ENCODE data around the gene TUBGCP2. TPM values are rescaled to one million over a fixed set of nuclear protein-coding genes. Genes with fewer than 3 reads are reported as not detected.

Gene TUBGCP2
- 32.0 to 44.5 TPM (median 43.6 TPM) in 5 replicates for total RNA-seq (2022; extraction: Qiagen RNA extraction; ENCODE audit: low read depth)

DNA sequence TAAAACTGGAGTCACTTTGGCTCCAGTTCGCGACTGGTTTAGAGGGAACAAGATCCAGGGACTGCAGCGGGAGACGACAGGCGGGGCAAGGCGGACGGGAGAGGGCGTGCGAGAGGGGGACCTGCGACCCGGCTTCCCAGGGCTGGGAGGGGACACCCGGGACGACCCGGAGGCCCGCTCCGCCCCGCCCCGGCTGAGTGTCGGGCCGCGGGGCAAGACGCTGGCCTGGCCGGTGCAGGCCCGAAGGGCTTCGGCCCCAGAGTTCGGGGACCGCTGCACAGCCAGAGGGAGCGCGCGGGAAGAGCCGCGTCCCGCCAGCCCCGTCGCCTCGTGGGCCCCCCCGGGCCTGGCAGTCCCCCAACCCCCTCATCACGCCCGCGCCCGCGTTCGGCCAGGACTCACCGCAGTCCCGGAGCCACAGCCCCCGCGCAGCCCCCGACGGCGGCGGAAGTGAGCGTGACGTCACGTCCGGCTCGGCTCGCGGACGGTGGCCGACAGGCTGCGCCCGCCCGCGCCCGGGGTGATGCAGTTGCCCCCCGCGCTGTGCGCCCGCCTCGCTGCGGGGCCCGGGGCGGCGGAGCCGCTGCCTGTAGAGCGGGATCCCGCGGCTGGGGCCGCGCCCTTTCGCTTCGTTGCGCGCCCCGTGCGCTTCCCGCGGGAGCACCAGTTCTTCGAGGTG lies at the start of gene TUBGCP2, which contains the start of gene ZNF511:
Gene TUBGCP2 (minus strand): TSS at position 452 of the 679 bp plus-strand sequence. CDS start 5,931 bp downstream, outside the sequence.
Gene ZNF511 (plus strand): TSS at position 494 of the 679 bp plus-strand sequence. CDS start 30 bp downstream, at position 524.

GRCh38 chr10:133357285-133358161 lies 48.9 kb upstream of the TUBGCP2 start, which contains the start of gene FUOM:
FUOM (minus strand) TSS chr10:133358019; CDS start chr10:133358007, 12 bp downstream.

DNA sequence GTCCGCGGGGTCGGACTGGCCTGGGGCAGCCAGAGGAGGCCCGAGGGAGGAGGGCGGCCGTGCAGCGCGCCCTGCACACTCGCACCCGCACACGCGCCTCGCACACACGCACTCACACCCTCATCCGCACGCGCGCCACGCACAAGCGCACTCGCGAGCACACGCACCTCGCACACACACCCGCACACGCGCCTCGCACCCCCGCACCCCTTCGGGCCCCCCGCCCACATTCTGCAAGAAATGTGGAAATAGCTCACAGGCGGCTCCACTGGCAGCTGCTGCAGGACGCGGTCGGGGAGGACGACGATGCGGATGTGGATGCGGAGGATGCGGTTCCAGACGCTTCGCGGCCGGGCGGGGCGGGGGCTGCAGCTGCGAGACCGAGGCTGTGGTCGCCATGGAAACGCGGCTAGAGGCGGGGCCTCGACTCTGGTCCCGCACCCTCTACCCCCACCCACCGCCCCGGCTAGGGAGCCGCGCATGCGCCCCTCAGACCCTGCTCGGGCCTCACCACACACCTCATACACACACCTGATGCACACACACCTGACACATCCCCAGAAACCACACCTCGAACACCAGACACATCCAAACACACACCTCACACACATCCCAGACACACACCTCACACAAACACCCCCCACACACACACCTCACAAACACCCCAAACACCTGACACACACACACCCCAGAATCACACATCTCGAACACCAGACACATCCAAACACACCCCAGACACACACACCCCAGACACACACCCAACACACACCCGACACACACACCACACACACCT lies 28.1 kb upstream of the TUBGCP2 start, which contains the start of gene CALY:
Gene CALY (minus strand): TSS at position 320 of the 793 bp plus-strand sequence. CDS start 7,907 bp downstream, outside the sequence.

GRCh38 chr10:133276435-133277201 lies 32.1 kb downstream of the TUBGCP2 start, which contains the start of gene ADAM8:
ADAM8 (minus strand) TSS chr10:133276868; CDS start chr10:133276817, 51 bp downstream.

DNA sequence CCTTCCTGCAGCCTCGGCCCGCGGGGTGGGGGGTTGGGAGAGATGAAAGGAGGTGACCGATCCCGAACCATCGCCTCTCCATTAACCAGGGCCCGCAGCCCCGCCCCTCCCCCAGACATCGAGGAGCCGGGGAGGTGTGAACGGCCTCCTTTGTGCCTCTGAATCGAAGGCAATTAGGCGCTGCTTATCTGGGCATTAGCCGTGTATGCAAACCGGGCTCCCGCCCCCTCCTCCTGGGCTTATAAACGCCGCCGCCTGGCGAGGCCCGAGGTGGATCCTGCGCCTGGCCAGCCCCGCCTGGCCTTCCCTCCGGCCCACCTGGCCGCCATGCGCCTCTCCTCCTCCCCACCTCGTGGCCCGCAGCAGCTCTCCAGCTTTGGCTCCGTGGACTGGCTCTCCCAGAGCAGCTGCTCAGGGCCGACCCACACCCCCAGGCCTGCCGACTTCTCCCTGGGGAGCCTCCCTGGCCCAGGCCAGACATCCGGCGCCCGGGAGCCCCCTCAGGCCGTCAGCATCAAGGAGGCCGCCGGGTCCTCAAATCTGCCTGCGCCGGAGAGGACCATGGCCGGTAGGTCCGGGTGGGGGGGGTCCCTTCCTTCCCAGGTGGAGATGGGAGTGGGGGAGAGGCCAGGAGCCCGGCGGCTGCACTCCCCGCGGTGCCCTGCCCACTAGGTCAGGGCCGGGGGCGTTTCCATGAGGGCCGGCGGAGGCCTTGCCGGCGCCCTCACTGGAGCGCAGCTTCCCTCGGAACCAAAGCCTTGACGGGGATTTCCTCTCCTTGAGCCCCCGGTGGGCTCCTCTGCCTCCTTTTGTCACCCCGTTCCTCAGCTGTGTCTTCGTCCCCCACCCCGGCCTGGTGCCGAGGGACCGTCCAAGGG lies 70.8 kb downstream of the TUBGCP2 start, which contains the start of gene VENTX:
Gene VENTX (plus strand): TSS at position 268 of the 878 bp plus-strand sequence. CDS start 60 bp downstream, at position 328.

GRCh38 chr10:133230044-133230361 lies 78.7 kb downstream of the TUBGCP2 start, which contains the start of gene UTF1:
UTF1 (plus strand) TSS chr10:133230217; CDS start chr10:133230289, 72 bp downstream.

Other genes with a start within 250 kb of the TUBGCP2 start
- 0.02 to 0.07 TPM in 2 of 5 replicates, not detected in the others for gene ADGRA1, start 220.9 kb downstream of the TUBGCP2 start, total RNA-seq (2022; extraction: Qiagen RNA extraction; ENCODE audit: low read depth)
- gene KNDC1, start 148.7 kb downstream of the TUBGCP2 start, total RNA-seq (2022; extraction: Qiagen RNA extraction; ENCODE audit: low read depth), result 0.77 to 2.4 TPM (median 0.94 TPM) in 5 replicates
- 0.08 to 0.16 TPM (median 0.16 TPM) in 3 of 5 replicates, not detected in the others for gene UTF1, start 78.7 kb downstream of the TUBGCP2 start, total RNA-seq (2022; extraction: Qiagen RNA extraction; ENCODE audit: low read depth)
- gene VENTX, start 71.0 kb downstream of the TUBGCP2 start, total RNA-seq (2022; extraction: Qiagen RNA extraction; ENCODE audit: low read depth), result not detected in 5 replicates
- gene ADAM8, start 32.0 kb downstream of the TUBGCP2 start, total RNA-seq (2022; extraction: Qiagen RNA extraction; ENCODE audit: low read depth), result 1.3 to 4.3 TPM (median 3.7 TPM) in 5 replicates
- gene ZNF511, start within 50 bp of the TUBGCP2 start, total RNA-seq (2022; extraction: Qiagen RNA extraction; ENCODE audit: low read depth), result 66.0 to 79.6 TPM (median 70.4 TPM) in 5 replicates
- 0.54 to 1.3 TPM (median 0.72 TPM) in 5 replicates for gene CALY, start 28.0 kb upstream of the TUBGCP2 start, total RNA-seq (2022; extraction: Qiagen RNA extraction; ENCODE audit: low read depth)
- 0.15 to 0.84 TPM (median 0.29 TPM) in 3 of 5 replicates, not detected in the others for gene PRAP1, start 38.5 kb upstream of the TUBGCP2 start, total RNA-seq (2022; extraction: Qiagen RNA extraction; ENCODE audit: low read depth)
- 10.7 to 19.0 TPM (median 13.1 TPM) in 5 replicates for gene FUOM, start 49.1 kb upstream of the TUBGCP2 start, total RNA-seq (2022; extraction: Qiagen RNA extraction; ENCODE audit: low read depth)
- gene ECHS1, start 64.5 kb upstream of the TUBGCP2 start, total RNA-seq (2022; extraction: Qiagen RNA extraction; ENCODE audit: low read depth), result 132 to 169 TPM (median 145 TPM) in 5 replicates
- 1.5 to 2.2 TPM (median 1.8 TPM) in 5 replicates for gene PAOX, start 70.4 kb upstream of the TUBGCP2 start, total RNA-seq (2022; extraction: Qiagen RNA extraction; ENCODE audit: low read depth)
- 38.1 to 53.7 TPM (median 51.4 TPM) in 5 replicates for gene MTG1, start 85.3 kb upstream of the TUBGCP2 start, total RNA-seq (2022; extraction: Qiagen RNA extraction; ENCODE audit: low read depth)
- gene SPRN, start 115.8 kb upstream of the TUBGCP2 start, total RNA-seq (2022; extraction: Qiagen RNA extraction; ENCODE audit: low read depth), result 0.11 to 0.28 TPM (median 0.15 TPM) in 5 replicates
- gene SCART1, start 145.1 kb upstream of the TUBGCP2 start, total RNA-seq (2022; extraction: Qiagen RNA extraction; ENCODE audit: low read depth), result 0.06 to 0.27 TPM (median 0.22 TPM) in 5 replicates
- gene CYP2E1, start 218.5 kb upstream of the TUBGCP2 start, total RNA-seq (2022; extraction: Qiagen RNA extraction; ENCODE audit: low read depth), result 0.18 to 0.35 TPM (median 0.22 TPM) in 5 replicates